Frontal cortex (tissue), 4 donors: ENCODE results near the gene TRAPPC12. TPM values are rescaled to one million over a fixed set of nuclear protein-coding genes. Genes with fewer than 3 reads are reported as not detected.

Experiments
- DNase-seq, 2 donors: peaks; one replicate each; pipeline ENCODE4 v3.0.0; 2012; ENCODE audit warnings: low spot score in 2 of 2
- FAIRE-seq: peaks from 2 replicates; lab custom pipeline; 2012; peaks lifted over from hg19 to GRCh38; lab: Jason Lieb, UNC
- total RNA-seq: library from RNA; depleted of rRNA; stranded (reverse); fragments of >200 nt; gene quantifications from one replicate; pipeline ENCODE4 v1.2.3, GENCODE V29; 2014
- donor health status: control.
- donor health status: control.
- donor health status: control.

TRAPPC12 gene
- total RNA-seq, 1 donor from 2014 or later = 55.8 TPM

GRCh38 chr2:3480352-3481010 lies 101.0 kb downstream of the TRAPPC12 start:
- no peak for DNase-seq
- FAIRE-seq = no peak

DNA sequence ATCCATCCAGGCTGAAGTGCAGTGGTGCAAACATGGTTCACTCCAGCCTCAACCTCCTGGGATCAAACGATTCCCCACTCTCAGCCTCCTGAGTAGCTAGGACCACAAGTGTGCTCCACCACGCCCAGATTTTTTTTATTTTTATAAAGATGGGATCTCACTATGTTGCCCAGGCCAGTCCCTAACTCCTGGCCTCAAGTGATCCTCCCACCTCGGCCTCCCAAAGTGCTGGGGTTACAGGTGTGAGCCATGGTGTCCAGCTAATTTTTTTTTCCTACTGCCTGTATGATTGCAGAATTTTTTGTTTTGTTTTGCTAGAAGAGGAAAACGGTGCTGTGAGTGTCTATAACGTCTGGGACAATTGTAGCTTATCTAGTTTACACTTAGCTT lies 101.5 kb downstream of the TRAPPC12 start:
- FAIRE-seq (no peak), DNase-seq (no peak)

- DNase-seq (no peak), FAIRE-seq (no peak)
These were observed 102.4 kb downstream of the TRAPPC12 start for GRCh38 chr2:3481736-3482362.

DNA sequence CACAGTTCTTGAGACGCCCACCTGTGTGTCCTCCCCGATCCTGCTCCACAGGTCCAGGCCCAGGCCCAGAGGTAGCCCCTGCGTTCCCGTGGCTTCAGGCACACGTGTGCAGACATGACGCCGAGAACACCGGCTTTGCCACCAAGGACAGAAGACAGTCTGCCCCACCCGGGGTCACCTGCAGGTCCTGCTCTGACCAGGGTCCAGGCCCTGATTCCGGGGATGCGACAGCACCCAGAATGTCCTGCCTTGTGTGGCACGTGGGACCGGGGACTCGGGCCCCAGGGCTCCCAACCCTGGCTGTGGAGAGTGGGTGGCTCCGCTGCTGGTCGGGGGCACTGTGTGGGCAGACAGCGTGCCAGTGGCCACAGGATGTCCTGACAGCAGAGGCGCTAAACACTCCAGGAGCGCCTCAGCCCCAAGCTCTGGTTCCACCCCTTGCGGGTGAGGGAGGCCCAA lies 102.9 kb downstream of the TRAPPC12 start:
- DNase-seq (no peak), FAIRE-seq (no peak)

- FAIRE-seq (no peak), DNase-seq (no peak)
These were observed 103.9 kb downstream of the TRAPPC12 start for GRCh38 chr2:3483227-3483985.

GRCh38 chr2:3483986-3484960 lies 104.8 kb downstream of the TRAPPC12 start:
- no peak for FAIRE-seq
- DNase-seq = no peak

- no peak for DNase-seq
- no peak for FAIRE-seq
These were observed 105.7 kb downstream of the TRAPPC12 start for GRCh38 chr2:3485166-3485565.

DNA sequence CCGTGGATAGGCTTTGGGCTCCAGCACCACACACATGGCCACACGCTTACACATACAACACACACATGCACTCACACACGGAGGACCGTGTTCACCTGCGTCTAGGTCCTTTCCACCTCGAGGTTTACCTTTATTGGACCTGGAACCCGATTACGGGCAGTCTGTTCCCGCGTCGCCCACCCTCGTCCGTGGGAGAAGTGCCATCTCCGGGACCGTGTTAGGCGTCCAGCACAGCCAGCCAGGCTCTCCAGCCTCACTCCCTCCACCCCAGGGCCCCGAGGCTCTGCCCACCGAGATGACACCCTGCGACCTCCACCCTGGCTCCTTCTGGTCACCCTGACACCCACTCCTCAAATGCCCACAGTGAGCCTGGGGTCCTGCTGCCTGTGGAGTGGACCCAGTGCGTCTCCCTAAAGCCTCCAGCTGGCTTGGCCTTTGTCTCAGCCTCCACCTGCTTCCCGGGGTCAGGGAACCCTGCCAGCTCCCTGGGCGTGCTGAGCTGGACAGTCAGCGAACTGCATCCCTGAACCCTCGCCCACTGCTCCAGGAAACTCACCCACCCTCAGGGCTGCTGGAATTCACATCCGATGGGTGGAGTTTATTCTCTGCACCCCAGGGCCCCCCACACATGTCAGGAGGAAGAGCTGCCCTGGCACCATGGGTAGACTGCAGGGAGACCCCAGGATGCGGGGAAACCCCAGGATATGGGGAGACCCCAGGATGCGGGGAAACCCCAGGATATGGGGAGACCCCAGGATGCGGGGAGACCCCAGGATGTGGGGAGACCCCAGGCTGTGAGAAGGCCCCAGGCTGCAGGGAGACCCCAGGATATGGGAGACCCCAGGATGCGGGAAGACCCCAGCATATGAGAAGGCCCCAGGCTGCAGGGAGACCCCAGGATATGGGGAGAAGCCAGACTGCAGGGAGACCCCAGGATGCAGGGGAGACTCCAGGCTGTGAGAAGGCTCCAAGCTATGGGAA lies 106.8 kb downstream of the TRAPPC12 start:
- DNase-seq (no peak), FAIRE-seq (no peak)

GRCh38 chr2:3487028-3487425 lies 107.5 kb downstream of the TRAPPC12 start:
- FAIRE-seq (no peak), DNase-seq (no peak)

DNA sequence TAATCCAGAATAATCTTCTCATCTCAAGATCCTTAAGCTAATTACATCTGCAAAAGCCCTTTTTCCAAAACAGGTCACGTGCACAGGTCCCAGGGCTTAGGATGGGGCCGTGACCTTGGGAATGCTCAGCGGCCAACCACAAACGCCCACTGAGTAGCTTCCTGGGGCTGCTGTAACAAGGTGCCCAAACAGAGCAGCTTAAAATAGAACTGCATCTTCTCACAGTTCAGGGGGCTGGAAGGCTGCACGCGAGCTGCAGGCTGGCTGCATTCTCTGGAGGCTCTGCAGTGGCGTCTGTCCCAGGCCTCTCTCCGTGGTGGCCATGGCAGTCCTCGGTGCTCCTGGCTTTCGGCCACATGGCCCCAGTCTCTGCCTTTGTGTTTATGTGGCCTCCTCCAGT lies 107.9 kb downstream of the TRAPPC12 start:
- DNase-seq = no peak
- FAIRE-seq = no peak

- DNase-seq = peak in 1 of 2 donors; percentile 7
- FAIRE-seq = no peak
These were observed 108.6 kb downstream of the TRAPPC12 start for GRCh38 chr2:3488061-3488531.

DNA sequence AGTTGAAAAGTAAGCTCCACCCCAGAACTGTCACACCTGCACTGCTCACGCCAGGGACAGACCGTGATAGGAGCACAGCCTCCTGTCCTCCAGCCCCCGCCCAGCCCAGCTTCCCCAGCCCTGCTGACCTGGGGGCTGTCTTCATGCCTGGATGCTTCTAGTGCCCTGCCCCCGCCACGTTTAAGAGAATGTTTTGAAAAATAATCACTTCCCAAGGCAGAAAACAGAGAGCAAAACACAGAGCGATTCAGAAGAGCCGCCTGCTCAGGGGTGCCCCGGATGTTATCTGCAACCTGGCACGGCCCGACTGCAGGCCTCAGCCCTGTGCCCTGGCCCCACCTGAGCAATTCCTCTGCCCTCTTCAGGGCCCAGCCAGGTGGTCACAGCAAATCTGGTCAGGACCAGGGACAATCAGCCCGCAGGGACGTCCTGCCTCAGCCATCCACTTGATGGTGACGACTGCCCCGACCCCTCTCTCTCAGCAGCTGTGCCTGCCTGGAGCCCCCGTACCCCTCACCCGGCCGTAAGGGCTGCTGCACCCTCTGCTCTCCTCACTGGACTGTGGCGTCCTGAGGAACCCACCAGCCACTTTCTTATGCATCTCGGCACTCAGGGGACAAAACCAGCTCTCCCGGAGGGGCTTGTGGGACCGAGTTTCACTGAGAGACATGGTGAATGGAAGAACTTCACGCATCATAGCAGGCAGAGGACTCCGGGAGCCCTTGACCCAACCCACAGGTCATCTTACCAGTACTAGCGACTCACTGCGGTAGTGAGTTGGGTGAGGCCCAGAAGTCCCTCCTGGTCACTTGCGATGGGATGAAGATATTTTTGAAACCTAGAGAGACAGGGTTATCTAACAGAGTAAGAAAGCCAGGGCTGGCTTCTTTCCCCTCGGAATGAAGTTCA lies 109.6 kb downstream of the TRAPPC12 start:
- peak in 1 of 2 donors; percentile 4 for DNase-seq
- FAIRE-seq = no peak

GRCh38 chr2:3489764-3490115 lies 110.2 kb downstream of the TRAPPC12 start:
- DNase-seq (no peak), FAIRE-seq (no peak)

DNA sequence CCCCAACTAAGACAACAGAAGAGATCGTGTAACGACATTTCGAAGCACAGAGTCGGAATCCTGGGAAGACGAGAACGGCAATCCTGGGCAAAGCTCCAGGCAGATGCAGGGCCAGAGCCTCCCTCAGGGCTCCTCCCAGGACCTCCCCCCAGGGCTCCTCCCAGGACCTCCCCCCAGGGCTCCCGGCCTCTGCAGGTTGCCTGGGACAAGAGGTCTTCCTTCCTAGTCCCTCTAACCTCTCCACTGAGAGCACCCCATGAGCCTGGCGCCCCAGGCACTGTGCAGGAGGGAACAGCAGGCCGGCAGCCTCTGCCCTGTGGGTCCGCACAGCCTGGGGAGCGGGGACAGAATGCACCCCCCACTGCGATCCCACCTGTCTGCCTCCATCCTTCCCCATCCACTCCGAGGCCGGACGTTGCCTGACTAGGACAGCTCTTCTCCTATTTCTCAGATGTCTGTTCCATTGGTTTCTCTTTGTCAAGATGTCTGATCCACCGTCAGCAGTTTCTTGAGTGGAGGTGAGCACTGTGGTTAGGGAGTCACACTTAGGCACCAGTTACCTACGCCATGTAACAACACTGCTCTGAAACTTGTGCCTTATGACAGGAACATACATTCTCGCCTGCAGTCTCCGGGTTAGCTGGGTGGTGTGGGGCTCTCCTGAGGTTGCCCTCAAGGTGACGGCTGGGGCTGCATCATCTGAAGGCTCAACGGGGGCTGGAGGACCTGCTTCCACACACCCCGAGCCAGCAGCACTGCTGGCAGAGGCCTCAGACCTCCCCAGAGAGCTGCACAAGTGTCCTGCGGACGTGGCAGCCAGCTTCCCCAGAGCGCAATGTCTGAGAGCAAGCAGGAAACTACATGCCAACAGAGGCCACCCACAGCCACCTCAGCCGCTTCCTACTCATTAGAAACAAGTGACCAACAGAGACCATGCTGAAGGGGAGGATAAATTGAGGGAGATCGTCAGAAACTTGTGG lies 111.0 kb downstream of the TRAPPC12 start:
- no peak for FAIRE-seq

GRCh38 chr2:3491306-3491705 lies 111.8 kb downstream of the TRAPPC12 start:
- no peak for FAIRE-seq
- DNase-seq = peak in 1 of 2 donors; percentile 6

More for the DNA sequence above, 111.0 kb downstream of the TRAPPC12 start:
- DNase-seq = peak in 1 of 2 donors; percentile 4

- DNase-seq (peak in 1 of 2 donors; percentile 1), FAIRE-seq (no peak)
These were observed 112.4 kb downstream of the TRAPPC12 start for GRCh38 chr2:3491716-3492474.
